ENCODE measurements around the gene OR2A2. TPM values are rescaled to one million over a fixed set of nuclear protein-coding genes. Genes with fewer than 3 reads are reported as not detected.
"Not testable (repeated sequence)": the region's sequence is repeated elsewhere in the genome, so short reads cannot be mapped to it uniquely, and the experiment has no call there.

Gene OR2A2
- not detected for total RNA-seq

- DNase-seq (ENCODE audit: low spot score): no peak
Measured at GRCh38 chr7:144109283-144109682, at the start of gene OR2A2. Gene OR2A2, plus strand, starts transcription at chr7:144109583. Its CDS starts 0 bp downstream, at chr7:144109583.

- DNase-seq (ENCODE audit: low spot score): no peak
Measured at GRCh38 chr7:144063710-144064109, 45.7 kb upstream of the OR2A2 start.

GRCh38 chr7:144069511-144069910, 39.9 kb upstream of the OR2A2 start, which contains the start of gene OR2A25:
Gene OR2A25, plus strand, starts transcription at chr7:144069811. Its CDS starts 4,409 bp downstream, at chr7:144074220.
- DNase-seq (ENCODE audit: low spot score): no peak

GRCh38 chr7:144069953-144070352, 39.4 kb upstream of the OR2A2 start:
- no peak for DNase-seq (ENCODE audit: low spot score)

GRCh38 chr7:144074374-144074773, 35.0 kb upstream of the OR2A2 start:
- no peak for DNase-seq (ENCODE audit: low spot score)

GRCh38 chr7:144085978-144086377, 23.4 kb upstream of the OR2A2 start, which contains the start of gene OR2A12:
Gene OR2A12, plus strand, starts transcription at chr7:144086278. Its CDS starts 8,830 bp downstream, at chr7:144095108.
- no peak for DNase-seq (ENCODE audit: low spot score)

- DNase-seq (ENCODE audit: low spot score): no peak
Measured at GRCh38 chr7:144086730-144087129, 22.7 kb upstream of the OR2A2 start.

- DNase-seq (ENCODE audit: low spot score): no peak
Measured at GRCh38 chr7:144087230-144087629, 22.2 kb upstream of the OR2A2 start.

GRCh38 chr7:144090667-144091066, 18.7 kb upstream of the OR2A2 start:
- no peak for DNase-seq (ENCODE audit: low spot score)

GRCh38 chr7:144098776-144099175, 10.6 kb upstream of the OR2A2 start:
- no peak for DNase-seq (ENCODE audit: low spot score)

GRCh38 chr7:144100607-144101006, 8.8 kb upstream of the OR2A2 start:
- DNase-seq (ENCODE audit: low spot score): no peak

GRCh38 chr7:144102041-144102440, 7.3 kb upstream of the OR2A2 start:
- no peak for DNase-seq (ENCODE audit: low spot score)

- no peak for DNase-seq (ENCODE audit: low spot score)
Measured at GRCh38 chr7:144105211-144105610, 4.2 kb upstream of the OR2A2 start.

GRCh38 chr7:144110272-144110671, 889 bp downstream of the OR2A2 start:
- DNase-seq (ENCODE audit: low spot score): no peak

GRCh38 chr7:144113651-144114050, 4.3 kb downstream of the OR2A2 start:
- DNase-seq (ENCODE audit: low spot score): no peak

- DNase-seq (ENCODE audit: low spot score): no peak
Measured at GRCh38 chr7:144118341-144118740, 9.0 kb downstream of the OR2A2 start.

- DNase-seq (ENCODE audit: low spot score): no peak
Measured at GRCh38 chr7:144122876-144123275, 13.5 kb downstream of the OR2A2 start, which contains the start of gene OR2A14. Gene OR2A14, plus strand, starts transcription at chr7:144123176. Its CDS starts 5,937 bp downstream, at chr7:144129113.

GRCh38 chr7:144127714-144128334, 18.4 kb downstream of the OR2A2 start:
- peak; percentile 79 for DNase-seq (ENCODE audit: low spot score)

GRCh38 chr7:144129601-144130000, 20.2 kb downstream of the OR2A2 start:
- not testable (repeated sequence) for DNase-seq (ENCODE audit: low spot score)

- no peak for DNase-seq (ENCODE audit: low spot score)
Measured at GRCh38 chr7:144130730-144131129, 21.3 kb downstream of the OR2A2 start.

- DNase-seq (ENCODE audit: low spot score): no peak
Measured at GRCh38 chr7:144132262-144132661, 22.9 kb downstream of the OR2A2 start.

- no peak for DNase-seq (ENCODE audit: low spot score)
Measured at GRCh38 chr7:144133307-144133706, 23.9 kb downstream of the OR2A2 start.

GRCh38 chr7:144134116-144134515, 24.7 kb downstream of the OR2A2 start:
- no peak for DNase-seq (ENCODE audit: low spot score)

- no peak for DNase-seq (ENCODE audit: low spot score)
Measured at GRCh38 chr7:144137501-144137900, 28.1 kb downstream of the OR2A2 start.
